Endothelial cell (in vitro differentiated cells): ENCODE results near the gene AAGAB. TPM values are rescaled to one million over a fixed set of nuclear protein-coding genes. Genes with fewer than 3 reads are reported as not detected.

ENCODE experiments used
- DNase-seq: peaks from one replicate; pipeline ENCODE4 v3.0.0; 2021; ENCODE audit warnings: low spot score
- H3K27ac Mint-ChIP-seq: one replicate; pipeline ENCODE4 v1.8.0; 2021; ENCODE audit warnings: mixed read lengths, inconsistent platforms; ENCODE audit not compliant: unreplicated experiment
- H3K27me3 Mint-ChIP-seq: one replicate; pipeline ENCODE4 v1.8.0; 2021; ENCODE audit warnings: mild to moderate bottlenecking, moderate library complexity, mixed read lengths, inconsistent platforms; ENCODE audit not compliant: unreplicated experiment
- H3K36me3 Mint-ChIP-seq: one replicate; pipeline ENCODE4 v1.8.0; 2021; ENCODE audit warnings: mild to moderate bottlenecking, low read depth, mixed read lengths, inconsistent platforms; ENCODE audit not compliant: unreplicated experiment
- H3K4me1 Mint-ChIP-seq: one replicate; pipeline ENCODE4 v1.8.0; 2021; ENCODE audit warnings: mild to moderate bottlenecking, mixed read lengths, inconsistent platforms; ENCODE audit not compliant: unreplicated experiment
- H3K4me3 Mint-ChIP-seq: one replicate; pipeline ENCODE4 v1.8.0; 2021; ENCODE audit warnings: mild to moderate bottlenecking, mixed read lengths, inconsistent platforms; ENCODE audit not compliant: unreplicated experiment
- H3K9me3 Mint-ChIP-seq: one replicate; pipeline ENCODE4 v1.8.0; 2021; ENCODE audit warnings: mixed read lengths, inconsistent platforms; ENCODE audit not compliant: unreplicated experiment
- CTCF ChIP-seq: fragments of 200-600 bp; sonication (generic); IDR thresholded peaks from one replicate; pipeline ENCODE4 v1.5.0; 2021; ENCODE audit warnings: antibody characterized with exemption; ENCODE audit not compliant: unreplicated experiment
- total RNA-seq: library from RNA; stranded (reverse); fragmentation: NEBNext Ultra II Directional; extraction: Animal tissue kit (Norgen Biotek cat#: 25700); gene quantifications from one replicate; pipeline ENCODE4 v1.2.1, GENCODE V29; 2021; ENCODE audit not compliant: unreplicated experiment

AAGAB gene
- total RNA-seq, 1 donor from 2014 or later, result 40.6 TPM

DNA sequence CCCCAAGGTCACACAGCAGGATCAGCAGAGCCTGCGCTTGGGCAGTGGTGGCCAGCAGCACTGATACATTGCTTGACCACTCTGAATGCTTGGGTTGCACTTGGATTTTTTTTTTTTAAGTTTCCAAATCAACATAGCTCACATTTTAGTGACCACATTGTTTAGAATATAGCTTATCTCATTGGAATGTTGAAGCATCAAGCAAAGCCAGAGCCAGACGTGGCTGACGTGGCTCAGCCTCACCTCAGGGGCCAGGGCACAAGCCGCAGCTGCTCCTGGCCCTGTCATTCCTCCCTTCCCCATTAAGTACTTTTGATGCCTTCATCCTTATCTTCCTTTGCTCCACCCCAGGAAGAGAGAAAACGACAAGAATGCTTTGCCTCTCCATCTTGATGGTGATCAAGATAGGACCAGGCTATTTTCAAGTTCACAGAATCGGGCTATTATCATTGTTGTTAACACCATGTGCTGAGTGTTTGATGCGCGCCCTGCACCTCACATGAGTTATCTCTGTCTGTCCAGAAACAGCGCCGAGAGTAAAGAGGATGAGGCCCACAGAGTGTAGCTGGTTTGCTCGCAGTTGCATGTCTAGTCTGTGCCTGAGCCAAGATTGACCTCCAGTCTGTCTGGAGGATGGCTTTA lies 75.8 kb downstream of the AAGAB start:
- no peak for TF ChIP-seq CTCF
- no peaks in the 10 kb centered on the region for H3K36me3 Mint-ChIP-seq
- peaks cover 13% of the 10 kb centered on the region for H3K27me3 Mint-ChIP-seq
- H3K4me3 Mint-ChIP-seq, result peak overlapping the region; percentile 25
- H3K4me1 Mint-ChIP-seq, result peaks cover 38% of the 10 kb centered on the region
- H3K27ac Mint-ChIP-seq, result no peak overlapping the region
- no peaks in the 10 kb centered on the region for H3K9me3 Mint-ChIP-seq
- no peak for DNase-seq

DNA sequence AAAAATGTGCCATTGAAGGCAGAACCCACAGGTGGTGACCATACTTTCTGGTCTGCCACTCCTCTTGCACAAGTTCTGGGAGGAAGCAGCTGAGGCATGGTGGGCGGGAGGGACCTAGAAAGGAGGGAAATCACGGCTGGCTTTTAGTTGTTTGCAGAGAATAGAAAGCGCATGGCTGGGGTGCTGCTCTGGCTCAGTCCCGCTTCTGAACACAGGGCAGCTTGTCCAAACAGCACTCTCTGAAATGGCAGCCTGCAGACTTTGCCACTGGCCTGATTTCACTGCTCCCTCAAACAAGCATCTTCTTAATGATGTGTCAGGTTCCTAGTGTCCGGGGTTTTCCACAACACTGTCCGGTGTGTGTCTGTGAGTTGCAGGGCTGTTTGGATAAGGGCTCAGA lies 76.7 kb downstream of the AAGAB start:
- Mint-ChIP-seq H3K4me3 (no peak overlapping the region), H3K36me3 (no peaks in the 10 kb centered on the region), H3K27me3 (peaks cover 14% of the 10 kb centered on the region), H3K27ac (no peak overlapping the region), H3K9me3 (no peaks in the 10 kb centered on the region), H3K4me1 (peaks cover 42% of the 10 kb centered on the region)
- TF ChIP-seq CTCF, result no peak
- no peak for DNase-seq

GRCh38 chr15:67176195-67176971 lies 78.1 kb downstream of the AAGAB start:
- Mint-ChIP-seq H3K27ac (peak overlapping the region; percentile 70), H3K9me3 (no peaks in the 10 kb centered on the region), H3K4me3 (no peak overlapping the region), H3K36me3 (no peaks in the 10 kb centered on the region), H3K4me1 (peaks cover 42% of the 10 kb centered on the region), H3K27me3 (peaks cover 14% of the 10 kb centered on the region)
- DNase-seq, result no peak
- TF ChIP-seq CTCF, result no peak

DNA sequence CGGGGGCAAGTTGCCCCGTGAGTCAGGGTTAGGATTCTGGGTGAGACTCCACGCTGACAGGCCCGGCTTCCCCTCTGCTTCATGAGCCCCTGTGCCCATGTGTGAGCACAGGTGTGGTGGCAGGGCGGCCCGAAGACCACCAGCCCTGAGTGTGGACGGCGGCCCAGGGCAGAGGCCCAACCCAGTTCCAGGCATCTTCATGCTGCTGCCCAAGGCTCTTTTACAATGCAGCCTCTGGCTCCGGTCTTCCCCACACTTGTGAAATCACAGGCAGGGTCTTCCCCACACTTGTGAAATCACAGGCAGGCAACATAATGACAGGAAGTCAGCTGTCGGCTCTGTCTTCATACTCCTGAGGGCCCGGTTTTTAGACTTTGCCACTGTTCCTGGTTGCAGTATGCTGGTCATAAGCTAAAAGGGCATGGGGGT lies 78.8 kb downstream of the AAGAB start:
- peaks cover 14% of the 10 kb centered on the region for H3K27me3 Mint-ChIP-seq
- H3K36me3 Mint-ChIP-seq, result no peaks in the 10 kb centered on the region
- TF ChIP-seq CTCF, result no peak
- peak; percentile 45 for DNase-seq
- H3K9me3 Mint-ChIP-seq, result no peaks in the 10 kb centered on the region
- no peak overlapping the region for H3K4me3 Mint-ChIP-seq
- peak overlapping the region; percentile 70 for H3K27ac Mint-ChIP-seq
- H3K4me1 Mint-ChIP-seq, result peaks cover 42% of the 10 kb centered on the region
